Measurements from ENCODE around the gene SND1.
A peak's percentile ranks its signal among the peaks of the same experiment; 100 is the strongest.

The SND1 gene

GRCh38 chr7:128020159-128020558 is 368.2 kb downstream of the SND1 start:
- DNase-seq (ENCODE audit: low read depth): no peak

GRCh38 chr7:128021366-128021765 is 369.4 kb downstream of the SND1 start:
- DNase-seq (ENCODE audit: low read depth): no peak

GRCh38 chr7:128022631-128023532 is 370.9 kb downstream of the SND1 start:
- peak; percentile 75 for DNase-seq (ENCODE audit: low read depth)

- no peak for DNase-seq (ENCODE audit: low read depth)
Measured at GRCh38 chr7:128024151-128024550, 372.2 kb downstream of the SND1 start.

GRCh38 chr7:128025380-128025779 is 373.4 kb downstream of the SND1 start:
- no peak for DNase-seq (ENCODE audit: low read depth)

GRCh38 chr7:128025819-128026218 is 373.8 kb downstream of the SND1 start:
- DNase-seq (ENCODE audit: low read depth): no peak

- no peak for DNase-seq (ENCODE audit: low read depth)
Measured at GRCh38 chr7:128026551-128026950, 374.6 kb downstream of the SND1 start.

- DNase-seq (ENCODE audit: low read depth): no peak
Measured at GRCh38 chr7:128027485-128027980, 375.5 kb downstream of the SND1 start.

- no peak for DNase-seq (ENCODE audit: low read depth)
Measured at GRCh38 chr7:128029405-128029995, 377.5 kb downstream of the SND1 start.

GRCh38 chr7:128030263-128030653 is 378.3 kb downstream of the SND1 start:
- DNase-seq (ENCODE audit: low read depth): no peak

GRCh38 chr7:128030654-128031611 is 378.9 kb downstream of the SND1 start, which contains the start of gene LRRC4:
TSS of gene LRRC4 (minus strand) at chr7:128031437. CDS start at chr7:128030640, 797 bp downstream.
- DNase-seq (ENCODE audit: low read depth): peak; percentile 55

- peak; percentile 94 for DNase-seq (ENCODE audit: low read depth)
Measured at GRCh38 chr7:128031901-128032604, 380.1 kb downstream of the SND1 start.

- no peak for DNase-seq (ENCODE audit: low read depth)
Measured at GRCh38 chr7:128032605-128033235, 380.7 kb downstream of the SND1 start.

- DNase-seq (ENCODE audit: low read depth): no peak
Measured at GRCh38 chr7:128033246-128033645, 381.3 kb downstream of the SND1 start.

- DNase-seq (ENCODE audit: low read depth): no peak
Measured at GRCh38 chr7:128034825-128035224, 382.8 kb downstream of the SND1 start.

- no peak for DNase-seq (ENCODE audit: low read depth)
Measured at GRCh38 chr7:128035712-128036111, 383.7 kb downstream of the SND1 start.

- no peak for DNase-seq (ENCODE audit: low read depth)
Measured at GRCh38 chr7:128036226-128036940, 384.4 kb downstream of the SND1 start.

- no peak for DNase-seq (ENCODE audit: low read depth)
Measured at GRCh38 chr7:128037081-128037480, 385.1 kb downstream of the SND1 start.

GRCh38 chr7:128037880-128038619 is 386.1 kb downstream of the SND1 start:
- no peak for DNase-seq (ENCODE audit: low read depth)
